Smooth muscle cell (in vitro differentiated cells): Measurements from ENCODE around the gene PCDHGC4. TPM values are rescaled to one million over a fixed set of nuclear protein-coding genes. Genes with fewer than 3 reads are reported as not detected.

ENCODE experiments used
- DNase-seq: peaks from one replicate; lab custom pipeline; 2025; ENCODE audit not compliant: unreplicated experiment; lab: John Stamatoyannopoulos, UW
- H2AFZ ChIP-seq: fragments of 200-600 bp; sonication (generic); 2 replicates; pipeline ENCODE4 v1.6.0; 2016; ENCODE audit warnings: antibody characterized with exemption, low read depth, mild to moderate bottlenecking
- H3F3A ChIP-seq: fragments of 200-600 bp; sonication (generic); 2 replicates; pipeline ENCODE4 v1.6.0; 2017; ENCODE audit warnings: antibody characterized with exemption, low read depth
- H3K27ac ChIP-seq: fragments of 200-600 bp; sonication (generic); 2 replicates; pipeline ENCODE4 v1.5.1; 2016; ENCODE audit warnings: low read depth, mild to moderate bottlenecking
- H3K27me3 ChIP-seq: fragments of 200-600 bp; sonication (generic); 2 replicates; pipeline ENCODE4 v1.6.1; 2016; ENCODE audit warnings: low read depth, mild to moderate bottlenecking
- H3K36me3 ChIP-seq: fragments of 200-600 bp; sonication (generic); 2 replicates; pipeline ENCODE4 v1.5.1; 2016; ENCODE audit warnings: low read depth
- H3K4me1 ChIP-seq: fragments of 200-600 bp; sonication (generic); 2 replicates; pipeline ENCODE4 v1.5.1; 2016; ENCODE audit warnings: low read depth
- H3K4me2 ChIP-seq: fragments of 200-600 bp; sonication (generic); 2 replicates; pipeline ENCODE4 v1.6.0; 2016; ENCODE audit warnings: mild to moderate bottlenecking
- H3K4me3 ChIP-seq: fragments of 200-600 bp; sonication (generic); 2 replicates; pipeline ENCODE4 v1.5.1; 2016; ENCODE audit warnings: mild to moderate bottlenecking
- H3K79me2 ChIP-seq: fragments of 200-600 bp; sonication (generic); 2 replicates; pipeline ENCODE4 v1.6.0; 2016; ENCODE audit warnings: low read depth, mild to moderate bottlenecking
- H3K9ac ChIP-seq: fragments of 200-600 bp; sonication (generic); 2 replicates; pipeline ENCODE4 v1.6.0; 2016; ENCODE audit warnings: low read depth
- H3K9me3 ChIP-seq: fragments of 200-600 bp; sonication (generic); replicated peaks from 2 replicates; pipeline ENCODE4 v1.5.1; 2016; ENCODE audit warnings: low read depth
- H4K20me1 ChIP-seq: fragments of 200-600 bp; sonication (generic); 2 replicates; pipeline ENCODE4 v1.6.0; 2016; ENCODE audit warnings: low read depth
- WGBS: methylation state at CpG from one replicate; pipeline ENCODE4 v1.1.7; 2016; ENCODE audit warnings: low lambda C conversion rate; 5-methylcytosine and 5-hydroxymethylcytosine counted together
- polyA plus RNA-seq: library from polyadenylated mRNA; unstranded; fragments of >200 nt; fragmentation: Nextera tagmentation; extraction: Ambion mirVana; gene quantifications from 2 replicates; pipeline ENCODE4 v1.2.1, GENCODE V29; 2016
- total RNA-seq: library from RNA; depleted of rRNA; stranded (reverse); fragments of >200 nt; gene quantifications from 2 replicates; pipeline ENCODE4 v1.2.3, GENCODE V29; 2014
- TF ChIP-seq, protein P1 (sequence below): fragments of 200-600 bp; sonication (generic); IDR thresholded peaks from 2 replicates; pipeline ENCODE4 v1.5.1; 2017; ENCODE audit warnings: borderline replicate concordance, mild to moderate bottlenecking, antibody characterized with exemption; ENCODE audit not compliant: insufficient read depth, poor library complexity, severe bottlenecking

Gene PCDHGC4
- total and polyA plus RNA-seq, 2 experiments from 2014 or later: 0.16 to 3.8 TPM

DNA sequence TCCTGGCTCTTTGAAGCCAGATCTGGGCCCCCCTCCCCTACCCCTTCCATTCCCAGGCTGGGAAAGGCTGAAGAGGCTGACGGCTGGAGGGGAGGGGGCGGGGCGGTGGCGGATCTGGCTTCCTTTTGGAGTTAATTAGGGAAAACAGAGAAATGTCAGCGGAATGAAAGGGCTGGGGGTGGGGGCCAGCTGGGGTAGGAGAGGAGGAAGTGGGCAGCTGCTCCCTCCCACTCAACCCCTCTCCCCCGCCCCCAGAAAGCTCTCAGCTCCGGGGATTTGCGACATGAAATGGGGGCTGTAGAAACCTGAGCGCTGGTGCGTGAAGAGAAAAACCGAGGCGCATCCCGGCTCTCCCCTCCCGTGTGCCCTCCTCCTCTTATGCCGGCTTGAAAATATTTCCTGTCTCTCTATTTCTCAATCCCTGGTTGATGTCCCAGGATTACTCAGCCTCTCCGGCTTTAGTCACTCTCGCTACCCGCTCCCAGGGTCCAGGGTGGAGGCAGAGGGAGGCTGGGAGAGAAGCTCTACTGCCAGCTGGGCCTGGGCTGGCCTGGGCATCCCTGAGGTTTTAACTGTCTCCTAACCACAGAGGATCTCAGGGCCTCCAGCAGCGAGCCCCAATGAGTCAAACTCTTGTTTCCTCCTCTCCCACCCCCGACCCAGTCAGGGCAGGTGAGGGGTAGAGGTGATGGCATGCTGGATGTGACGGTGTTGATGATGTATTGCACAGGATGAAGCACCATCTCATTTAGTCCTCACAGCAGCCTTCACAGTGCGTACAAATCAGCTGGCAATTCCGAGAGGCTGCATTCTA lies 24.2 kb downstream of the PCDHGC4 start:
- Histone ChIP-seq H3K27me3 (no peaks in the 10 kb centered on the region), H4K20me1 (no peaks in the 10 kb centered on the region), H3K36me3 (peaks cover 3% of the 10 kb centered on the region), H3K9ac (peak overlapping the region; percentile 60), H3K4me3 (peak overlapping the region; percentile 33), H3K79me2 (peaks cover 2% of the 10 kb centered on the region), H3K4me1 (peaks cover 28% of the 10 kb centered on the region), H3K27ac (peak overlapping the region; percentile 90), H2AFZ (no peak overlapping the region), H3K4me2 (peak overlapping the region; percentile 82), H3K9me3 (no peaks in the 10 kb centered on the region), H3F3A (peaks cover 46% of the 10 kb centered on the region)
- WGBS: 9% methylated on average over 15 of the region's 23 CpGs
- DNase-seq: peak; percentile 77
- TF ChIP-seq, protein P1, sequence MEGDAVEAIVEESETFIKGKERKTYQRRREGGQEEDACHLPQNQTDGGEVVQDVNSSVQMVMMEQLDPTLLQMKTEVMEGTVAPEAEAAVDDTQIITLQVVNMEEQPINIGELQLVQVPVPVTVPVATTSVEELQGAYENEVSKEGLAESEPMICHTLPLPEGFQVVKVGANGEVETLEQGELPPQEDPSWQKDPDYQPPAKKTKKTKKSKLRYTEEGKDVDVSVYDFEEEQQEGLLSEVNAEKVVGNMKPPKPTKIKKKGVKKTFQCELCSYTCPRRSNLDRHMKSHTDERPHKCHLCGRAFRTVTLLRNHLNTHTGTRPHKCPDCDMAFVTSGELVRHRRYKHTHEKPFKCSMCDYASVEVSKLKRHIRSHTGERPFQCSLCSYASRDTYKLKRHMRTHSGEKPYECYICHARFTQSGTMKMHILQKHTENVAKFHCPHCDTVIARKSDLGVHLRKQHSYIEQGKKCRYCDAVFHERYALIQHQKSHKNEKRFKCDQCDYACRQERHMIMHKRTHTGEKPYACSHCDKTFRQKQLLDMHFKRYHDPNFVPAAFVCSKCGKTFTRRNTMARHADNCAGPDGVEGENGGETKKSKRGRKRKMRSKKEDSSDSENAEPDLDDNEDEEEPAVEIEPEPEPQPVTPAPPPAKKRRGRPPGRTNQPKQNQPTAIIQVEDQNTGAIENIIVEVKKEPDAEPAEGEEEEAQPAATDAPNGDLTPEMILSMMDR: no peak

DNA sequence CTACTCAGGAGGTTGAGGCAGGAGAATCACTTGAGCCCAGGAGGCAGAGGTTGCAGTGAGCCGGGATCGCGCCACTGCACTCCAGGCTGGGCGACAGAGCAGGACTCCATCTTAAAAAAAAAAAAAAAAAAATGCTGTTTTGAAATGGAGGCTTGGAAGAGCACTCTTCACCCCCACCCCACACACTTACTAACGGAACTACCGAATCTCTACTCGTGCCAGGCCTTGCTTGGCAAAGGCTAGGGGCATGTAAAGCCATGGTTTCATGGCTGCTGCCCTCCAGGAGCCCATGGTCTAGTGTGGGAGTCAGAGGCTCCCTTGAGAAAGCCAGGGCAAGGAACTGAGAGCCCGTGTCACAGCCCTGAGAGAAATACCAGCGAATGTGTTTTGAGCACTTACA lies 25.3 kb downstream of the PCDHGC4 start:
- TF ChIP-seq, protein P1: no peak
- Histone ChIP-seq H3K79me2 (no peaks in the 10 kb centered on the region), H3K4me2 (no peak overlapping the region), H3K9me3 (no peaks in the 10 kb centered on the region), H3K9ac (no peak overlapping the region), H3K27me3 (no peaks in the 10 kb centered on the region), H3F3A (peaks cover 56% of the 10 kb centered on the region), H3K4me3 (no peak overlapping the region), H3K4me1 (peaks cover 40% of the 10 kb centered on the region), H3K27ac (peak overlapping the region; percentile 90), H4K20me1 (no peaks in the 10 kb centered on the region), H3K36me3 (peaks cover 3% of the 10 kb centered on the region), H2AFZ (no peak overlapping the region)
- no peak for DNase-seq
- WGBS: 98% methylated on average over 9 of the region's 9 CpGs

GRCh38 chr5:141510850-141511601 lies 26.2 kb downstream of the PCDHGC4 start:
- H3K4me1 ChIP-seq: peaks cover 48% of the 10 kb centered on the region
- TF ChIP-seq, protein P1: no peak

More at GRCh38 chr5:141510850-141511601, 26.2 kb downstream of the PCDHGC4 start:
- WGBS: 98% methylated on average over 14 of the region's 14 CpGs
- no peaks in the 10 kb centered on the region for H3K36me3 ChIP-seq
- no peak overlapping the region for H2AFZ ChIP-seq
- H3K79me2 ChIP-seq: no peaks in the 10 kb centered on the region
- H3K9ac ChIP-seq: no peak overlapping the region
- H3K4me3 ChIP-seq: no peak overlapping the region
- H3K27me3 ChIP-seq: no peaks in the 10 kb centered on the region
- no peak overlapping the region for H3K4me2 ChIP-seq
- H4K20me1 ChIP-seq: no peaks in the 10 kb centered on the region
- peak overlapping the region; percentile 15 for H3K27ac ChIP-seq
- H3F3A ChIP-seq: peaks cover 56% of the 10 kb centered on the region
- no peaks in the 10 kb centered on the region for H3K9me3 ChIP-seq
- no peak for DNase-seq
